Measurements from ENCODE around the gene HPCAL1. TPM values are rescaled to one million over a fixed set of nuclear protein-coding genes. Genes with fewer than 3 reads are reported as not detected.

HPCAL1 gene
- 24.5 and 72.0 TPM in 2 replicates for total RNA-seq

DNA sequence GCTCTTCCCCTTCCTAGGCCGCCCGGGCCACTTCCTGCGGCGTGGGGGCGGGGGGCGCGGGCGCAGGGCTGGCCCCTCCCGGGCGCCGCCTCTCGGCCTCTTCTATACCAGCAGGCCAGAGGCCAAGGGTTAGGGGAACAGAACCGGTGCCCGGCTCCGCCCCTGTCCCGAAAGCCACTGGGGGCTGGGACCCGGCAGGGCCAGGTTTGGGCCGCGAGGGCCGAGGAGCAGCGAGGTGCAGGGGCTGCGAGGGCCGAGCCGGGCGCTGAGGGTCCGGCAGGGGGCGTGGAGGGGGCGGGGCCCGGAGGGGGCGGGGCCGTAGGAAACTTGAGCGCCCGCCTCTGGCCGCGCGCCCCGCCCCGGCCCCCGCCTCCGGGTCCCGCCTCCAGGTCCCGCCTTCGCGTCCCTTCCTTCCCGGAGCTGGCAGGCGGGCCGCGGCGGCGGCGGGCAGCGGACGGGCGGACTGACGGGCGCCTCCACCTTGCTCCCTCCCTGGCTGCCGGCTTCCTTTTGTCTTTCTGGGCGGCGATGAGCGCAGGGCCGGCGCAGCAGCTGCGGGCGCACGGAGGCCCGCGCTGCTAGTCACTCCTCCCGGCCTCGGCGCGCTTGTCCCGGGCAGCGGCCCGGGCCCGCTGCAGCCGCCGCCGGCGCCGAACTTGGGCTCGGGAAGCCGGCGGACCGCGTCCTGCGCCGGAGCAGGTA is at the start of gene HPCAL1:
Gene HPCAL1 (plus strand): TSS at position 426 of the 702 bp plus-strand sequence. CDS start 116,854 bp downstream, outside the sequence.

DNA sequence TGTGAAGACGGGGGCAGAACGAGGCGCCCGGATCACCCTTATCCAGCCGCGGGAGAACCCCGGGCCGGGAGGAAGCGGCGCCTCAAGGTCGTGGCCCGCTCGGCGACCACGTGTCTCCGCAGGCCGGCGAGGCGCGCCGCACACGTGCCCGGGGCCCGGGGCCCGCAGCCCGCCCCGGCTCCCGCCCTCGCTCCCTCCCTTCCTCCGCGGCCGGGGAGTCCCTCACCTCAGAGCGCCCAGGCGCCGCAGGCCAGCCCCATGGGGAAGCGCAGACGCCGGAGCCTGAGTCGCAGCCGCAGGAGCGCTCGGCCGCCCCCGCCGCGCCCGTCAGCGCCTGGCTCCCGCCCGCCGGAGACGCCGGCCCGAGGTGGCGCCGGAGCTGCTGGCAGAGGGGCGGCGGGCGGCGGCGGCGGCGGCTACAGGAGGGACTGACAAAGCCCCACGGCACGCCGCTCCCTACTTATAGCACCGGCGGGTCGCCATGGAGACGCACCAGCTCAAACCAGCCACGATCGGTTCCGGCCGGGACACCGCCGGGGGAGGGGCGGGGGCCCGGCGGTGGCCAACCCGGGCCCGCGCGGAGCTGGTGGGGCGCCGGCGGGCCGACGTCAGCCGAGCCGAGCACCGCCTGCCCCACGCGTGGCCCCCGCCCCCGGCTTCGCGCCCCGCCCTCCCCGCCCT is 145.3 kb downstream of the HPCAL1 start, which contains the start of gene ODC1:
Gene ODC1 (minus strand): TSS at position 433 of the 681 bp plus-strand sequence. CDS start 3,295 bp downstream, outside the sequence.

Other genes with a start within 250 kb of the HPCAL1 start
- gene CYS1, start 222.5 kb upstream of the HPCAL1 start, total RNA-seq: 0.39 TPM in 1 of 2 replicates, not detected in the other
- gene RRM2, start 180.2 kb upstream of the HPCAL1 start, total RNA-seq: 22.0 and 60.6 TPM in 2 replicates
- gene ODC1, start 145.4 kb downstream of the HPCAL1 start, total RNA-seq: 44.7 and 122 TPM in 2 replicates

Measured in epithelial cell of alveolus of lung (primary cell).